ENCODE measurements around the gene TNIP3. TPM values are rescaled to one million over a fixed set of nuclear protein-coding genes. Genes with fewer than 3 reads are reported as not detected.

Gene TNIP3
- total RNA-seq, 1 donor from 2014 or later = 0.24 TPM

GRCh38 chr4:121183989-121184388, 19.9 kb upstream of the TNIP3 start:
- Mint-ChIP-seq H3K36me3 (no peaks in the 10 kb centered on the region), H3K9me3 (no peaks in the 10 kb centered on the region), H3K27me3 (peaks cover 3% of the 10 kb centered on the region), H3K4me3 (no peak overlapping the region), H3K4me1 (ENCODE audit: unreplicated experiment) (no peaks in the 10 kb centered on the region), H3K27ac (no peak overlapping the region)
- no peak for TF ChIP-seq CTCF (conservative IDR thresholded peaks at IDR 0.05)
- DNase-seq (ENCODE audit: extremely low spot score, unreplicated experiment) = no peak

- Mint-ChIP-seq H3K27ac (no peak overlapping the region), H3K9me3 (no peaks in the 10 kb centered on the region), H3K27me3 (peaks cover 3% of the 10 kb centered on the region), H3K4me3 (no peak overlapping the region), H3K36me3 (no peaks in the 10 kb centered on the region), H3K4me1 (ENCODE audit: unreplicated experiment) (no peaks in the 10 kb centered on the region)
- DNase-seq (ENCODE audit: extremely low spot score, unreplicated experiment) = no peak
- no peak for TF ChIP-seq CTCF (conservative IDR thresholded peaks at IDR 0.05)
Measured at GRCh38 chr4:121183361-121183760, 19.2 kb upstream of the TNIP3 start.

GRCh38 chr4:121182296-121182695, 18.2 kb upstream of the TNIP3 start:
- no peak for TF ChIP-seq CTCF (conservative IDR thresholded peaks at IDR 0.05)
- no peak overlapping the region for H3K27ac Mint-ChIP-seq
- H3K9me3 Mint-ChIP-seq = no peaks in the 10 kb centered on the region
- H3K4me1 Mint-ChIP-seq (ENCODE audit: unreplicated experiment) = no peaks in the 10 kb centered on the region
- no peak for DNase-seq (ENCODE audit: extremely low spot score, unreplicated experiment)
- H3K4me3 Mint-ChIP-seq = no peak overlapping the region
- H3K27me3 Mint-ChIP-seq = peaks cover 9% of the 10 kb centered on the region
- no peaks in the 10 kb centered on the region for H3K36me3 Mint-ChIP-seq

- no peak for TF ChIP-seq CTCF (conservative IDR thresholded peaks at IDR 0.05)
Measured at GRCh38 chr4:121181493-121181892, 17.4 kb upstream of the TNIP3 start.

GRCh38 chr4:121180558-121180957, 16.4 kb upstream of the TNIP3 start:
- Mint-ChIP-seq H3K4me3 (no peak overlapping the region), H3K27me3 (peaks cover 8% of the 10 kb centered on the region), H3K9me3 (no peaks in the 10 kb centered on the region), H3K27ac (no peak overlapping the region), H3K4me1 (ENCODE audit: unreplicated experiment) (no peaks in the 10 kb centered on the region), H3K36me3 (no peaks in the 10 kb centered on the region)
- no peak for DNase-seq (ENCODE audit: extremely low spot score, unreplicated experiment)
- no peak for TF ChIP-seq CTCF (conservative IDR thresholded peaks at IDR 0.05)

More at GRCh38 chr4:121181493-121181892, 17.4 kb upstream of the TNIP3 start:
- Mint-ChIP-seq H3K36me3 (no peaks in the 10 kb centered on the region), H3K9me3 (no peaks in the 10 kb centered on the region), H3K4me1 (ENCODE audit: unreplicated experiment) (no peaks in the 10 kb centered on the region), H3K27ac (no peak overlapping the region), H3K4me3 (no peak overlapping the region), H3K27me3 (peaks cover 8% of the 10 kb centered on the region)
- DNase-seq (ENCODE audit: extremely low spot score, unreplicated experiment) = no peak

All from type B pancreatic cell (in vitro differentiated cells).